ENCODE data around the gene ZNF138.

ZNF138 gene

DNA sequence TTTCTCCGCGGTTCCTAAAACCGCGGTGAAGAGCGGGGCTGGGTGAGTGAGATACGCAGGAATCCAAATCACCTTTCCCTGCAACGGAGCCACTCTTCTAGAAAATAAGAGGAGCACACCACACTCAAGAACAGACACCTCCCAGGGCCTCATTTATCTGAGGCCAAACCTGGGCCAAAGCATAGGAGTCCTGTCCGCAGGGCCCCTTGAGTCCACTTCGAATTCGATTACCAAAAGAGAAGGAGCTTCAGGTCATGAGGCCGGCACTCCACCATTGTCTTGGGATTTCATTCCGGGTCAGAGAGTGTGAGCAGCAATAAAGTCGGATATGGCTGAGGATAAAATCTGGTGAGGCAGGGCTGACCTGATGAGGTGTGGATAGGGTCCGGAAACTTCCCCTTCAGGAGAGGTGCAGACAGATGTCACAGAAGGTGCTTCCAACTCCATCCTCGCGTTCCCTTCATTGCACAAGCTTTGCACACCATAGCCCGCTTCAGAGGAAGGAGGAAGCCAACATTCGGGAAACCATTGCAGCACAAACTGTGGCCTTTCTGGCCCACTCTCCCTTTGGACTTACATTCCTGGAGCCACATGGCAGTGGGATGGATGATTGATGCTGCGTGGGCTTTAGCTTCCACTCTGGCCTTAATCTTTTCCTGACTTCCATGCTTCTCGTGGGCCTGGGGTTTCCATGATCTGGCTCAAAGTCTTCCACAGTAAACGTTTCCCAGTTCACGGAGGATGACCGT lies 81.6 kb downstream of the ZNF138 start:
- Histone ChIP-seq H4K8ac (ENCODE audit: low read depth, low read length) (no peak overlapping the region), H3K27ac (replicated peaks; ENCODE audit: low read length) (no peak overlapping the region), H3K9ac (ENCODE audit: low read depth, low read length, poor library complexity) (no peak overlapping the region), H3K27me3 (ENCODE audit: control insufficient read depth in 3 of 3, insufficient read depth in 3 of 3, low read depth in 1 of 3, low read length in 3 of 3) (peaks cover 0 to 25% (median 0%) of the 10 kb centered on the region in 3 experiments), H3K4me1 (ENCODE audit: control insufficient read depth in 2 of 2, insufficient read depth in 1 of 2, low read depth in 1 of 2, low read length in 2 of 2) (peaks cover 1 to 6% of the 10 kb centered on the region in 2 donors), H3K79me1 (ENCODE audit: low read depth, low read length) (no peaks in the 10 kb centered on the region), H3K36me3 (replicated peaks in 1 of 2; ENCODE audit: control insufficient read depth in 2 of 2, insufficient read depth in 2 of 2, low read length in 2 of 2) (no peaks in the 10 kb centered on the region), H2BK5ac (ENCODE audit: low read length) (no peak overlapping the region), H2AK5ac (ENCODE audit: low read depth, low read length) (no peak overlapping the region), H3K4ac (ENCODE audit: low read length) (no peak overlapping the region), H2BK120ac (ENCODE audit: low read depth, low read length) (no peak overlapping the region), H2BK15ac (ENCODE audit: low read length) (no peak overlapping the region), H3K14ac (ENCODE audit: low read length) (no peak overlapping the region), H2AFZ (ENCODE audit: low read length) (peak overlapping the region; percentile 98), H3K23ac (ENCODE audit: low read depth, low read length, poor library complexity) (no peak overlapping the region), H3K4me3 (ENCODE audit: low read length in 2 of 2) (no peak overlapping the region), H3K9me3 (replicated peaks in 1 of 2; ENCODE audit: control insufficient read depth in 2 of 2, insufficient read depth in 1 of 2, low read depth in 1 of 2, low read length in 2 of 2) (peaks cover 16 to 22% of the 10 kb centered on the region in 2 donors), H2BK12ac (ENCODE audit: low read length) (no peak overlapping the region), H3K18ac (ENCODE audit: low read length) (no peak overlapping the region), H4K91ac (ENCODE audit: low read depth, low read length, poor library complexity) (no peak overlapping the region), H3K4me2 (ENCODE audit: insufficient read depth, low read length, poor library complexity, severe bottlenecking) (no peak overlapping the region)
- DNase-seq (ENCODE audit: low spot score): no peak
- WGBS, 2 donors (ENCODE audit: extremely low coverage in 2 of 2, insufficient read length in 2 of 2, insufficient replicate concordance in 1 of 2): no CpG with 5 or more reads among the region's 23 CpGs

DNA sequence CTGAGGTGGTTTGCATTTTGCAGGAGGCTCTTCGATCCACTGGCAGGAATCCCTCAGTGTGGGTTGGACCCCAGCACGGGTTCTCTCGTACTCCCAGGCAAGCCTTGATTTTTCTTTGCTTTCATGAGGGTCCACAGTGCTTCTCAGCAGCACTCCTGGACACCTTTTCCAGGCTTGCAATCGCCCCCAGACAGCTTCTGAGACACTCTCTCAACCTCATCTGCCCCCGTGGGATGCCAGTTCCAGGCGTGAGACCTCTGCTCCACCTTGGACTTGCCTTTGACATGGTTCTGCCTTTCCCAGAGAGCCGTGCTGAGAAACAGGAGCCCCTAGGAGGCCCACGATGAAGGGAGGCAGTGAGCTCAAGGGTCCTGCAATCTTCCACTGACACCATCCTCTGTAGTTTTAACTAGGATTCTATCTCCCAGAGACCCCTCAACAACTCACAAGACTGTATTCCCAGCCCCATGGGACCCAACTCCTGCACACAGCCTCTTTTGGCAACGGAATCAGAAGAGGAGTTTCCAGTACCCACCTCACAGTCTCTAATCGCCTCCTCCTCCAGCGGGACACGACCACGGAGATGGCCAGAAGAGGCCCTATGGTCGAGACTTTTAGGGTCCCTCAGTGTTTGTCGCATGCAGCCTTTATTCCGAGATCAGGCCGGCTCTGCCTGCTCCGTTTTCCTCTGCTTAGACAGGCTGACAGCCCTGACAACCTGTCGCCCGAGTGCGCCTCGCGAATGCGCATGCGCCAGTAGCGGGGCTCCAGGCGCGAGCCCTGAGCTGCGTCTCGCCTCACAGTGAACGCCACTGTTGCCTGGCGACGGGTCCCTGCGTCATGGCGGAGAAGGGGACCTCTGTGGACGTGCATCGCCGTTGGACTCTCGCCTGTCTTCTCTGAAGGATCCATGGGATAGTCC lies 82.8 kb downstream of the ZNF138 start:
- WGBS, 2 donors (ENCODE audit: extremely low coverage in 2 of 2, insufficient read length in 2 of 2, insufficient replicate concordance in 1 of 2): no CpG with 5 or more reads among the region's 39 CpGs
- peak; percentile 70 for DNase-seq (ENCODE audit: low spot score)
- Histone ChIP-seq H3K4me3 (ENCODE audit: low read length in 2 of 2) (peak overlapping the region; percentile 49 to 71), H3K9me3 (replicated peaks in 1 of 2; ENCODE audit: control insufficient read depth in 2 of 2, insufficient read depth in 1 of 2, low read depth in 1 of 2, low read length in 2 of 2) (peaks cover 18 to 30% of the 10 kb centered on the region in 2 donors), H3K27ac (replicated peaks; ENCODE audit: low read length) (no peak overlapping the region), H2BK15ac (ENCODE audit: low read length) (no peak overlapping the region), H3K14ac (ENCODE audit: low read length) (no peak overlapping the region), H2BK12ac (ENCODE audit: low read length) (no peak overlapping the region), H3K4me2 (ENCODE audit: insufficient read depth, low read length, poor library complexity, severe bottlenecking) (peak overlapping the region; percentile 59), H4K91ac (ENCODE audit: low read depth, low read length, poor library complexity) (no peak overlapping the region), H3K79me1 (ENCODE audit: low read depth, low read length) (no peaks in the 10 kb centered on the region), H3K23ac (ENCODE audit: low read depth, low read length, poor library complexity) (no peak overlapping the region), H3K18ac (ENCODE audit: low read length) (peak overlapping the region; percentile 61), H3K4ac (ENCODE audit: low read length) (no peak overlapping the region), H2BK5ac (ENCODE audit: low read length) (no peak overlapping the region), H2BK120ac (ENCODE audit: low read depth, low read length) (no peak overlapping the region), H4K8ac (ENCODE audit: low read depth, low read length) (no peak overlapping the region), H3K9ac (ENCODE audit: low read depth, low read length, poor library complexity) (no peak overlapping the region), H3K4me1 (ENCODE audit: control insufficient read depth in 2 of 2, insufficient read depth in 1 of 2, low read depth in 1 of 2, low read length in 2 of 2) (peaks cover 1 to 6% of the 10 kb centered on the region in 2 donors), H3K36me3 (replicated peaks in 1 of 2; ENCODE audit: control insufficient read depth in 2 of 2, insufficient read depth in 2 of 2, low read length in 2 of 2) (no peaks in the 10 kb centered on the region), H2AK5ac (ENCODE audit: low read depth, low read length) (no peak overlapping the region), H3K27me3 (ENCODE audit: control insufficient read depth in 3 of 3, insufficient read depth in 3 of 3, low read depth in 1 of 3, low read length in 3 of 3) (peaks cover 0 to 16% (median 0%) of the 10 kb centered on the region in 3 experiments), H2AFZ (ENCODE audit: low read length) (peak overlapping the region; percentile 98)

DNA sequence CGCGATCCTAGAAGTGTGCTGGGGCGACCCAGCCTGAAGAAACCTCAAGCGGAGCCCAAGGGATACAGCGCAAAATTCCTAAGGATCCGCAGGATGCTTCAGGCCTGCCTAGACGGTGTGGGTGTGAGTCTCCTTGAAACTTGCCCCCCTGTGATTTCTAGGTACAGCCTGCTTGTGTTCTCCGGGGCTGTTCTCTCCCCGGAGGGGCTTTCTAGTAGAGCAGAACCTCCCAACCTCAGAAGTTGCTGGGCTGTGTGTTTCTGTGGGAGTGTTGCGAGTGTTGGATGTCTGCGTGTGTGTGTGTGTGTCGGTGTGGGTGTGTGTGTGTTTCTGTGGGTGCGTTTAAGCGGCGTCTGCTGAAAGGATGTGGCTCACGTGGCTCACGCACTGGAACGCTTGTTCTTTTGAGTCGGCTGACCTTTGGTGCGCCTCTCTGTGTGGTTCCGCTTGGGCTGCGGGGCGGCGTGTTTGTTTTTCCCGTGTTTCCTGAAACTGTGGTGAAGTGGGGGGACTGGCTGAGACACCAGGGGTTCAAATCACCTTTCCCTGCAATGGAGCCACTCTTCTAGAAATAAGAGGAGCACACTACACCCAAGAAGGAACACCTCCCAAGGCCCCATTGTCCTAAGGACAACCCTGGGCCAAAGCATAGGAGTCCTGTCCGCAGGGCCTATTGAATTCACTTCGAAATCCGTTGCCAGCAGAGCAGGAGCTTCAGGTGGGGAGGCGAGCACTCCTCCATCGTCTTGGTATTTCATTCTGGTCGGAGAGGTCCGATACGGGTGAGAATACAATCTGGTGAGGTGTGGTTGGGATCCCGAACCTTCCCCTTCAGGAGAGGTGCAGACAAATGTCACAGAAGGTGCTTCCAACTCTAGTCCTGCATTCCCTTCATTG lies 83.7 kb downstream of the ZNF138 start:
- Histone ChIP-seq H2AK5ac (ENCODE audit: low read depth, low read length) (peak overlapping the region; percentile 19), H2BK120ac (ENCODE audit: low read depth, low read length) (no peak overlapping the region), H2BK5ac (ENCODE audit: low read length) (no peak overlapping the region), H3K79me1 (ENCODE audit: low read depth, low read length) (no peaks in the 10 kb centered on the region), H3K14ac (ENCODE audit: low read length) (no peak overlapping the region), H4K91ac (ENCODE audit: low read depth, low read length, poor library complexity) (no peak overlapping the region), H3K9me3 (replicated peaks in 1 of 2; ENCODE audit: control insufficient read depth in 2 of 2, insufficient read depth in 1 of 2, low read depth in 1 of 2, low read length in 2 of 2) (peaks cover 18 to 29% of the 10 kb centered on the region in 2 donors), H3K27me3 (ENCODE audit: control insufficient read depth in 3 of 3, insufficient read depth in 3 of 3, low read depth in 1 of 3, low read length in 3 of 3) (peaks cover 0 to 12% (median 0%) of the 10 kb centered on the region in 3 experiments), H3K4ac (ENCODE audit: low read length) (no peak overlapping the region), H3K4me2 (ENCODE audit: insufficient read depth, low read length, poor library complexity, severe bottlenecking) (peak overlapping the region; percentile 59), H2AFZ (ENCODE audit: low read length) (peak overlapping the region; percentile 98), H3K4me1 (ENCODE audit: control insufficient read depth in 2 of 2, insufficient read depth in 1 of 2, low read depth in 1 of 2, low read length in 2 of 2) (peaks cover 1 to 6% of the 10 kb centered on the region in 2 donors), H3K9ac (ENCODE audit: low read depth, low read length, poor library complexity) (peak overlapping the region; percentile 7), H3K27ac (replicated peaks; ENCODE audit: low read length) (no peak overlapping the region), H3K18ac (ENCODE audit: low read length) (peak overlapping the region; percentile 61), H3K23ac (ENCODE audit: low read depth, low read length, poor library complexity) (no peak overlapping the region), H4K8ac (ENCODE audit: low read depth, low read length) (no peak overlapping the region), H2BK12ac (ENCODE audit: low read length) (no peak overlapping the region), H2BK15ac (ENCODE audit: low read length) (no peak overlapping the region), H3K4me3 (ENCODE audit: low read length in 2 of 2) (peak overlapping the region; percentile 49 to 71), H3K36me3 (replicated peaks in 1 of 2; ENCODE audit: control insufficient read depth in 2 of 2, insufficient read depth in 2 of 2, low read length in 2 of 2) (no peaks in the 10 kb centered on the region)
- DNase-seq (ENCODE audit: low spot score): no peak
- WGBS, 2 donors (ENCODE audit: extremely low coverage in 2 of 2, insufficient read length in 2 of 2, insufficient replicate concordance in 1 of 2): no CpG with 5 or more reads among the region's 34 CpGs

Data from neuronal stem cell (in vitro differentiated cells).